Ishikawa (cell line): Measurements from ENCODE around the gene DENND1B.

Experiments
- CEBPB ChIP-seq: IDR thresholded peaks from 2 replicates; pipeline ENCODE4 v1.6.1; 2012
- CREB1 ChIP-seq: IDR thresholded peaks from 2 replicates; pipeline ENCODE4 v1.6.1; 2012; ENCODE audit warnings: low read depth
- EGR1 ChIP-seq: IDR thresholded peaks from 2 replicates; pipeline ENCODE4 v1.6.1; 2012
- EP300 ChIP-seq: IDR thresholded peaks from 2 replicates; pipeline ENCODE4 v1.6.1; 2012; ENCODE audit warnings: borderline replicate concordance
- RAD21 ChIP-seq: IDR thresholded peaks from 2 replicates; pipeline ENCODE4 v1.6.1; 2012; ENCODE audit warnings: low read depth
- REST ChIP-seq: IDR thresholded peaks from 2 replicates; pipeline ENCODE4 v1.6.1; 2012; ENCODE audit warnings: low read depth, mild to moderate bottlenecking
- TEAD4 ChIP-seq: IDR thresholded peaks from 2 replicates; pipeline ENCODE4 v1.6.1; 2012
- USF1 ChIP-seq: IDR thresholded peaks from 2 replicates; pipeline ENCODE4 v1.6.1; 2012

GRCh38 chr1:197595304-197595904 is 179.9 kb downstream of the DENND1B start:
- no peak for TF ChIP-seq EP300
- no peak for TF ChIP-seq RAD21
- TF ChIP-seq REST, result no peak
- TF ChIP-seq CEBPB, result no peak
- TF ChIP-seq USF1, result no peak
- no peak for TF ChIP-seq TEAD4
- TF ChIP-seq CREB1, result no peak
- no peak for TF ChIP-seq EGR1
